Cardiac atrium fibroblast (primary cell): ENCODE results near the gene DENND4C. TPM values are rescaled to one million over a fixed set of nuclear protein-coding genes. Genes with fewer than 3 reads are reported as not detected.

Experiments used
- total RNA-seq: library from RNA; depleted of rRNA; stranded (reverse); fragments of >200 nt; gene quantifications from 2 replicates; pipeline ENCODE4 v1.2.3, GENCODE V29; 2015

The DENND4C gene
- 25.1 and 33.9 TPM in 2 replicates for total RNA-seq

DNA sequence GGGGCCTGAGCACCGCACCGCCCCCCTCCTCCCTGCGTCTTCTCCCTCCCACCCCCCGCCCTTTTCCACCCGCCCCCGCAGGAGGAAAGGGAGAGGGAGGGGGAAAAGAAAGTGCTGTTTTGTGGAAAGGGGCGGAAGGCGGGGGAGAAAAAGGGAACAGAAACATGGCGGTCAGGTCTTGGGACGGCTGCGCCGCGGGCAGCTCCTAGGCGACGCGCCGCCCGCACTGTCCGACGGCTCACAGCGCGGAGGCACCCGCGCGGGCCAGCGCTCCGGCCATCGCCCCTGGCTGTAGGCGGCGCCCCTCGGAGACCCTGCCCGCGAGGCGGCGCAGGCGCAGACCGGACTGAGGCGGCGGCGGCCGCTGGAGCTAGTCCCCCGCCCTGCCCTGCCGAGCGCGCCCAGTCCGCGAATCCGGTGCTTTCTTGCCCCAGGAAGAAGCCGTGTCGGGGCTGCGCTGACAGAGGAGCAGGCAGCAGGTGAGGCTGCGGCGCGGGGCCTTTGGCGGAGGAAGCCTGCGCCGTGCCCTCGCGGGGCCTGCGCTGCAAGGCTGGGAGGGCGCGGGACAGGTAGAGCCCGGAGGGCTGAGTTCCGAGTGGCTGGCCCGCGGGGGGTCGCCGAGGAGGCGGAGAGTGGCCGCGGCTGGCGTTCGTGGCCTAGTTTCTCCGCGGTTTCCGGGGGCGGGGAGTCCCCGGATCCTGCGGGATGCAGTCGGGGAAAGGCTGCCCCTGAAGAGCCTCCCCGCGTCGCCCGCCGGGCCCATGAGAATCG is at the start of gene DENND4C:
TSS of gene DENND4C (plus strand) at position 339 of the 771 bp plus-strand sequence. CDS start 45,482 bp downstream, outside the sequence.

GRCh38 chr9:19408693-19409400 is 178.4 kb downstream of the DENND4C start, which contains the start of gene ACER2:
ACER2 (plus strand) TSS chr9:19409009; CDS start chr9:19409085, 76 bp downstream.

Other genes with a start within 250 kb of the DENND4C start
- not detected in 2 replicates for gene SAXO1, start 197.5 kb upstream of the DENND4C start, total RNA-seq
- gene RRAGA, start 181.3 kb upstream of the DENND4C start, total RNA-seq, result 87.4 and 97.9 TPM in 2 replicates
- gene HAUS6, start 127.8 kb upstream of the DENND4C start, total RNA-seq, result 7.4 and 10.9 TPM in 2 replicates
- 480 and 619 TPM in 2 replicates for gene PLIN2, start 103.2 kb upstream of the DENND4C start, total RNA-seq
- 1,438 and 1,627 TPM in 2 replicates for gene RPS6, start 149.5 kb downstream of the DENND4C start, total RNA-seq
- 10.9 and 11.9 TPM in 2 replicates for gene ACER2, start 178.3 kb downstream of the DENND4C start, total RNA-seq